Keratinocyte (primary cell): ENCODE data around the gene COL16A1. TPM values are rescaled to one million over a fixed set of nuclear protein-coding genes. Genes with fewer than 3 reads are reported as not detected.

Experiments
- DNase-seq: peaks from one replicate; pipeline ENCODE4 v3.0.0-alpha.2; 2011; ENCODE audit warnings: low read depth, missing footprints, low spot score
- FAIRE-seq: peaks from 2 replicates; lab custom pipeline; 2011; peaks lifted over from hg19 to GRCh38; lab: Jason Lieb, UNC
- H2AFZ ChIP-seq: 2 replicates; pipeline ENCODE4 v1.6.0; 2012; ENCODE audit warnings: low read length, control low read depth, inconsistent platforms; ENCODE audit not compliant: control insufficient read depth
- H3K27ac ChIP-seq: 2 replicates; pipeline ENCODE4 v1.5.1; 2011; ENCODE audit warnings: low read length; ENCODE audit not compliant: control insufficient read depth, insufficient read depth
- H3K27me3 ChIP-seq: 3 replicates; pipeline ENCODE4 v1.6.0; 2011; ENCODE audit warnings: low read length; ENCODE audit not compliant: control insufficient read depth, insufficient read depth; ENCODE audit errors: extremely low read depth
- H3K36me3 ChIP-seq, 2 experiments: 2 replicates in 1 of 2; 3 replicates in 1 of 2; pipeline ENCODE4 v1.5.1; 2011; ENCODE audit warnings: low read length in 2 of 2, mild to moderate bottlenecking in 1 of 2; ENCODE audit not compliant: control insufficient read depth in 2 of 2, insufficient read depth in 2 of 2; ENCODE audit errors: extremely low read depth in 1 of 2
- H3K4me1 ChIP-seq: 3 replicates; pipeline ENCODE4 v1.5.1; 2011; ENCODE audit warnings: low read length; ENCODE audit not compliant: control insufficient read depth, insufficient read depth; ENCODE audit errors: extremely low read depth
- H3K4me2 ChIP-seq: 3 replicates; pipeline ENCODE4 v1.6.0; 2011; ENCODE audit warnings: low read depth, low read length; ENCODE audit not compliant: control insufficient read depth, insufficient read depth; ENCODE audit errors: extremely low read depth
- H3K4me3 ChIP-seq, 3 experiments: fragments of 200-600 bp in 1 of 3; sonication (generic) in 1 of 3; 2 replicates in 2 of 3; 3 replicates in 1 of 3; pipeline ENCODE4 v1.5.1; 2011 to 2016; ENCODE audit warnings: low read length in 3 of 3, mild to moderate bottlenecking in 3 of 3, control low read depth in 2 of 3, inconsistent platforms in 1 of 3, low read depth in 1 of 3, mixed read lengths in 1 of 3, mixed run types in 1 of 3, moderate library complexity in 1 of 3; ENCODE audit not compliant: control insufficient read depth in 2 of 3, insufficient read depth in 2 of 3; ENCODE audit errors: extremely low read depth in 1 of 3
- H3K79me2 ChIP-seq: 2 replicates; pipeline ENCODE4 v1.6.0; 2012; ENCODE audit warnings: low read length; ENCODE audit not compliant: control insufficient read depth, insufficient read depth
- H3K9ac ChIP-seq: 3 replicates; pipeline ENCODE4 v1.6.0; 2011; ENCODE audit warnings: low read length; ENCODE audit not compliant: control insufficient read depth, insufficient read depth; ENCODE audit errors: extremely low read depth
- H3K9me1 ChIP-seq: 3 replicates; pipeline ENCODE4 v1.6.0; 2011; ENCODE audit warnings: low read length; ENCODE audit not compliant: control insufficient read depth, insufficient read depth; ENCODE audit errors: extremely low read depth
- H3K9me3 ChIP-seq: 2 replicates; pipeline ENCODE4 v1.5.1; 2012; ENCODE audit warnings: low read depth, low read length; ENCODE audit not compliant: control insufficient read depth
- H4K20me1 ChIP-seq: 3 replicates; pipeline ENCODE4 v1.6.0; 2011; ENCODE audit warnings: low read length; ENCODE audit not compliant: control insufficient read depth, insufficient read depth; ENCODE audit errors: extremely low read depth
- CTCF ChIP-seq, 3 experiments: IDR thresholded peaks in 1 of 3; conservative IDR thresholded peaks in 1 of 3; optimal IDR thresholded peaks in 1 of 3; 2 replicates in 2 of 3; 3 replicates in 1 of 3; pipeline versions ENCODE3 to v1.5.1; 2011; ENCODE audit warnings: low read length in 3 of 3, mild to moderate bottlenecking in 3 of 3, moderate library complexity in 2 of 3, control low read depth in 1 of 3, inconsistent platforms in 1 of 3; ENCODE audit not compliant: insufficient read depth in 2 of 3; ENCODE audit errors: extremely low read depth in 1 of 3
- EZH2 ChIP-seq: IDR thresholded peaks from one replicate; pipeline ENCODE4 v1.6.1; 2012; ENCODE audit warnings: inconsistent platforms, mild to moderate bottlenecking, low read length, moderate library complexity
- dilution Hi-C: fragments of 300-500 bp; cut with MboI; formaldehyde crosslinking; loops from one replicate; pipeline ENCODE4 v1.7.0; 2020; ENCODE audit warnings: low sequenced_read_pairs; ENCODE audit not compliant: extremely low pct_ligation_motif_present
- polyA plus RNA-seq, 5 experiments: library from polyadenylated mRNA; depleted of rRNA in 3 of 5; stranded (reverse) in 3 of 5; stranded (forward) in 1 of 5; unstranded in 1 of 5; fragments of >200 nt; gene quantifications; 1 replicate in 1 of 5; 2 replicates in 3 of 5; 3 replicates in 1 of 5; pipeline versions ENCODE4 v1.2.1 to v1.2.3, GENCODE V29; 2011 to 2012; ENCODE audit warnings: missing spikeins in 2 of 5, low read depth in 1 of 5, low replicate concordance in 1 of 5

COL16A1 gene
- polyA plus RNA-seq, 1 donor (not counting 4 experiments of a cell fraction or from before 2014, with no cell fraction given): 43.4 TPM

GRCh38 chr1:31725134-31725533 lies 21.3 kb upstream of the COL16A1 start:
- H4K20me1 ChIP-seq: no peaks in the 10 kb centered on the region
- no peak overlapping the region for H3K9ac ChIP-seq
- DNase-seq (no peak), FAIRE-seq (no peak)
- no peak overlapping the region for H3K4me2 ChIP-seq
- H2AFZ ChIP-seq: no peak overlapping the region
- H3K4me1 ChIP-seq: no peaks in the 10 kb centered on the region
- no peak overlapping the region for H3K27ac ChIP-seq
- no peaks in the 10 kb centered on the region for H3K9me3 ChIP-seq
- no peak for TF ChIP-seq CTCF (optimal IDR thresholded peaks at IDR 0.05 in 1 of 3, IDR thresholded peaks at IDR 0.05 in 1 of 3, conservative IDR thresholded peaks at IDR 0.05 in 1 of 3; ENCODE audit: extremely low read depth in 1 of 3, insufficient read depth in 2 of 3, low read length in 3 of 3)
- TF ChIP-seq EZH2: no peak
- dilution Hi-C loops: no loop called here
- no peaks in the 10 kb centered on the region for H3K36me3 ChIP-seq
- peaks cover 5% of the 10 kb centered on the region for H3K27me3 ChIP-seq
- no peak overlapping the region for H3K4me3 ChIP-seq
- no peaks in the 10 kb centered on the region for H3K79me2 ChIP-seq
- H3K9me1 ChIP-seq: no peaks in the 10 kb centered on the region

GRCh38 chr1:31723828-31724359 lies 20.1 kb upstream of the COL16A1 start:
- no peak overlapping the region for H3K27ac ChIP-seq
- no peaks in the 10 kb centered on the region for H3K9me3 ChIP-seq
- FAIRE-seq (peak; percentile 79), DNase-seq (peak; percentile 85)
- no peak overlapping the region for H2AFZ ChIP-seq
- H3K9me1 ChIP-seq: no peaks in the 10 kb centered on the region
- no peak overlapping the region for H3K9ac ChIP-seq
- TF ChIP-seq CTCF (optimal IDR thresholded peaks at IDR 0.05 in 1 of 3, IDR thresholded peaks at IDR 0.05 in 1 of 3, conservative IDR thresholded peaks at IDR 0.05 in 1 of 3; ENCODE audit: extremely low read depth in 1 of 3, insufficient read depth in 2 of 3, low read length in 3 of 3) (no peak), EZH2 (no peak)
- H3K27me3 ChIP-seq: peaks cover 5% of the 10 kb centered on the region
- H3K79me2 ChIP-seq: no peaks in the 10 kb centered on the region
- H3K4me3 ChIP-seq: no peak overlapping the region
- H3K36me3 ChIP-seq: no peaks in the 10 kb centered on the region
- H3K4me1 ChIP-seq: peaks cover 5% of the 10 kb centered on the region
- no peak overlapping the region for H3K4me2 ChIP-seq
- H4K20me1 ChIP-seq: no peaks in the 10 kb centered on the region
- dilution Hi-C loops: no loop called here
